HG03064 (cell line): ENCODE data around the gene FAM177B.

ENCODE experiments used
- ATAC-seq: cut with Tn5 transposase; IDR thresholded peaks from one replicate; pipeline ENCODE4 v1.9.1; 2021; ENCODE audit warnings: low read depth; ENCODE audit not compliant: unreplicated experiment

Gene FAM177B

GRCh38 chr1:222736972-222737371, at the start of gene FAM177B:
Gene FAM177B, plus strand, starts transcription at chr1:222737202. Its CDS starts 9,344 bp downstream, at chr1:222746546.
- no peak for ATAC-seq

- ATAC-seq = no peak
Observed at GRCh38 chr1:222691016-222691415, 46.0 kb upstream of the FAM177B start.

- ATAC-seq = no peak
Observed at GRCh38 chr1:222694927-222695326, 42.1 kb upstream of the FAM177B start.

GRCh38 chr1:222696741-222697140, 40.3 kb upstream of the FAM177B start:
- no peak for ATAC-seq

GRCh38 chr1:222697203-222697602, 39.8 kb upstream of the FAM177B start:
- no peak for ATAC-seq

- no peak for ATAC-seq
Observed at GRCh38 chr1:222697826-222698225, 39.2 kb upstream of the FAM177B start.

- no peak for ATAC-seq
Observed at GRCh38 chr1:222702210-222702609, 34.8 kb upstream of the FAM177B start.

- ATAC-seq = no peak
Observed at GRCh38 chr1:222704260-222704659, 32.7 kb upstream of the FAM177B start.

GRCh38 chr1:222706815-222707214, 30.2 kb upstream of the FAM177B start:
- ATAC-seq = no peak

- no peak for ATAC-seq
Observed at GRCh38 chr1:222709700-222710153, 27.3 kb upstream of the FAM177B start.

GRCh38 chr1:222711319-222712252, 25.4 kb upstream of the FAM177B start:
- ATAC-seq = peak; percentile 27

- ATAC-seq = peak; percentile 78
Observed at GRCh38 chr1:222712253-222713090, 24.5 kb upstream of the FAM177B start, which contains the start of the genes AIDA and BROX. Gene AIDA, minus strand, starts transcription at chr1:222712491. Its CDS starts 174 bp downstream, at chr1:222712317. Gene BROX, plus strand, starts transcription at chr1:222712564. Its CDS starts 3,136 bp downstream, at chr1:222715700.

GRCh38 chr1:222713091-222713961, 23.7 kb upstream of the FAM177B start:
- peak; percentile 62 for ATAC-seq

- ATAC-seq = no peak
Observed at GRCh38 chr1:222716393-222716792, 20.6 kb upstream of the FAM177B start.

- no peak for ATAC-seq
Observed at GRCh38 chr1:222728746-222729145, 8.3 kb upstream of the FAM177B start.

GRCh38 chr1:222730866-222731265, 6.1 kb upstream of the FAM177B start:
- ATAC-seq = no peak

- ATAC-seq = peak; percentile 98
Observed at GRCh38 chr1:222732216-222733159, 4.5 kb upstream of the FAM177B start.

GRCh38 chr1:222734740-222735139, 2.3 kb upstream of the FAM177B start:
- no peak for ATAC-seq

GRCh38 chr1:222736470-222736869, 532 bp upstream of the FAM177B start:
- ATAC-seq = no peak
